Astrocyte (in vitro differentiated cells and primary cell): Measurements from ENCODE around the gene GOLGA5. TPM values are rescaled to one million over a fixed set of nuclear protein-coding genes. Genes with fewer than 3 reads are reported as not detected.

Experiments used
- DNase-seq: peaks from one replicate; pipeline ENCODE4 v3.0.0-alpha.2; 2010; ENCODE audit warnings: low read depth
- FAIRE-seq: peaks from 2 replicates; lab custom pipeline; 2011; peaks lifted over from hg19 to GRCh38; lab: Jason Lieb, UNC
- H2AFZ ChIP-seq: 2 replicates; pipeline ENCODE4 v1.6.0; 2012; ENCODE audit warnings: low read depth, low read length, inconsistent platforms
- H3K27ac ChIP-seq: 2 replicates; pipeline ENCODE4 v1.5.1; 2011; ENCODE audit warnings: low read depth, low read length, inconsistent platforms
- H3K27me3 ChIP-seq: 2 replicates; pipeline ENCODE4 v1.6.0; 2011; ENCODE audit warnings: low read length, inconsistent platforms; ENCODE audit not compliant: insufficient read depth
- H3K36me3 ChIP-seq: 2 replicates; pipeline ENCODE4 v1.5.1; 2011; ENCODE audit warnings: low read length, inconsistent platforms; ENCODE audit not compliant: insufficient read depth
- H3K4me1 ChIP-seq: 2 replicates; pipeline ENCODE4 v1.5.1; 2011; ENCODE audit warnings: low read length, inconsistent platforms; ENCODE audit not compliant: insufficient read depth
- H3K4me2 ChIP-seq: 2 replicates; pipeline ENCODE4 v1.6.0; 2012; ENCODE audit warnings: low read length, inconsistent platforms
- H3K4me3 ChIP-seq: 2 replicates; pipeline ENCODE4 v1.5.1; 2011; ENCODE audit warnings: low read depth, mild to moderate bottlenecking, low read length, inconsistent platforms; ENCODE audit not compliant: insufficient read depth
- H3K79me2 ChIP-seq: 2 replicates; pipeline ENCODE4 v1.6.0; 2012; ENCODE audit warnings: mild to moderate bottlenecking, low read length, inconsistent platforms; ENCODE audit not compliant: insufficient read depth
- H3K9ac ChIP-seq: 2 replicates; pipeline ENCODE4 v1.6.0; 2012; ENCODE audit warnings: mild to moderate bottlenecking, low read length, inconsistent platforms
- H3K9me3 ChIP-seq: 2 replicates; pipeline ENCODE4 v1.5.1; 2012; ENCODE audit warnings: low read depth, mild to moderate bottlenecking, low read length, inconsistent platforms; ENCODE audit not compliant: insufficient read depth
- H4K20me1 ChIP-seq: 2 replicates; pipeline ENCODE4 v1.6.0; 2012; ENCODE audit warnings: low read length, inconsistent platforms; ENCODE audit not compliant: insufficient read depth
- H3K27ac Mint-ChIP-seq: one replicate; pipeline ENCODE4 v1.8.0; 2021; ENCODE audit warnings: mild to moderate bottlenecking, mixed read lengths; ENCODE audit not compliant: unreplicated experiment
- H3K27me3 Mint-ChIP-seq: one replicate; pipeline ENCODE4 v1.8.0; 2021; ENCODE audit warnings: low read depth, mixed read lengths; ENCODE audit not compliant: unreplicated experiment
- H3K36me3 Mint-ChIP-seq: one replicate; pipeline ENCODE4 v1.8.0; 2021; ENCODE audit warnings: low read depth, mixed read lengths; ENCODE audit not compliant: unreplicated experiment
- H3K4me1 Mint-ChIP-seq: one replicate; pipeline ENCODE4 v1.8.0; 2021; ENCODE audit warnings: low read depth, mixed read lengths; ENCODE audit not compliant: unreplicated experiment
- H3K4me3 Mint-ChIP-seq: one replicate; pipeline ENCODE4 v1.8.0; 2021; ENCODE audit warnings: mild to moderate bottlenecking, moderate library complexity, mixed read lengths; ENCODE audit not compliant: unreplicated experiment
- H3K9me3 Mint-ChIP-seq: one replicate; pipeline ENCODE4 v1.8.0; 2021; ENCODE audit warnings: mild to moderate bottlenecking, mixed read lengths; ENCODE audit not compliant: unreplicated experiment
- EZH2 ChIP-seq: IDR thresholded peaks from 2 replicates; pipeline ENCODE4 v1.6.1; 2012; ENCODE audit warnings: mild to moderate bottlenecking, low read length, inconsistent platforms; ENCODE audit not compliant: insufficient read depth
- total RNA-seq: library from RNA; stranded (reverse); gene quantifications from 2 replicates; pipeline ENCODE4 v1.2.1, GENCODE V29; 2021
- TF ChIP-seq, protein P1 (sequence below): IDR thresholded peaks from 2 replicates; pipeline ENCODE4 v1.5.1; 2011; ENCODE audit warnings: low read depth, mild to moderate bottlenecking, inconsistent platforms, low read length, moderate library complexity; ENCODE audit not compliant: insufficient read depth

The GOLGA5 gene
- total RNA-seq, 1 donor from 2014 or later, result 43.1 TPM

DNA sequence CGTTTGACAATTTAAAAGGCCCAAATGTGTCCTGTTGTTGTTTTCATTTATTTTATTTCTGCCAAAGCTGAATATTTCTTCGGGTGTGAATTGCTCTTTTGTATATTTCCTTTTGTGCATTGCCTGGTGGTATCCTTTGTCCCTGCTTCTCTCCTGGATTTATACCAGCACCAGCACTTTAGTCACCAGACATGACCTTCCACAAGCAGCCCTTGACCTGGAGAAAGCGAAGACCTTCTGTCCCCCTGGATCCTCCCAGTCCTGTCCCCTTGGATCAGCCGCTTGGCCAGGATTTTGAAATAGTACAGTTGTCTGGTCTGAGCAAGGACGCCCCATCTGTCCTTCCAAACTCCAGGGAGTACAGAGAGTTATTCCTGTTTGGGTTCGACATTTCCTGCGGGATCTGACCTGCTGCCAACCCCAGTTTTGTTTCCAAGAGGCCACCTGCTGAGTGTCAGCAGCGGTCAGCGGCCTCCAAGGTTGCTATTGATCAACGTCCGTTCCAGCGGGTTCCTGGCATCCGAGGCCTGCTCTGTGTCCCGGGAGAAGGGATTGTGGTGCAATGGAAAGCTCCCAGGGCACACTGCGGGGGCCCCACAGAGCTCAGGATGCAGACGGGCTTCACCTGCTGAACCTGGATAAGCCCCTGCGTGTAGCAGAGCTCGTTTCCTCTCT is 83.8 kb downstream of the GOLGA5 start:
- Histone ChIP-seq H3K36me3 (no peaks in the 10 kb centered on the region), H3K27ac (no peak overlapping the region), H2AFZ (no peak overlapping the region), H3K9me3 (no peaks in the 10 kb centered on the region), H3K4me3 (no peak overlapping the region), H3K9ac (no peak overlapping the region), H3K79me2 (no peaks in the 10 kb centered on the region), H3K4me1 (no peaks in the 10 kb centered on the region), H3K27me3 (peaks cover 19% of the 10 kb centered on the region), H4K20me1 (no peaks in the 10 kb centered on the region), H3K4me2 (no peak overlapping the region)
- Mint-ChIP-seq H3K27ac (no peak overlapping the region), H3K36me3 (no peaks in the 10 kb centered on the region), H3K9me3 (peaks cover 2% of the 10 kb centered on the region), H3K27me3 (peaks cover 23% of the 10 kb centered on the region), H3K4me3 (no peak overlapping the region), H3K4me1 (no peaks in the 10 kb centered on the region)
- DNase-seq, result no peak
- no peak for FAIRE-seq
- TF ChIP-seq, protein P1, sequence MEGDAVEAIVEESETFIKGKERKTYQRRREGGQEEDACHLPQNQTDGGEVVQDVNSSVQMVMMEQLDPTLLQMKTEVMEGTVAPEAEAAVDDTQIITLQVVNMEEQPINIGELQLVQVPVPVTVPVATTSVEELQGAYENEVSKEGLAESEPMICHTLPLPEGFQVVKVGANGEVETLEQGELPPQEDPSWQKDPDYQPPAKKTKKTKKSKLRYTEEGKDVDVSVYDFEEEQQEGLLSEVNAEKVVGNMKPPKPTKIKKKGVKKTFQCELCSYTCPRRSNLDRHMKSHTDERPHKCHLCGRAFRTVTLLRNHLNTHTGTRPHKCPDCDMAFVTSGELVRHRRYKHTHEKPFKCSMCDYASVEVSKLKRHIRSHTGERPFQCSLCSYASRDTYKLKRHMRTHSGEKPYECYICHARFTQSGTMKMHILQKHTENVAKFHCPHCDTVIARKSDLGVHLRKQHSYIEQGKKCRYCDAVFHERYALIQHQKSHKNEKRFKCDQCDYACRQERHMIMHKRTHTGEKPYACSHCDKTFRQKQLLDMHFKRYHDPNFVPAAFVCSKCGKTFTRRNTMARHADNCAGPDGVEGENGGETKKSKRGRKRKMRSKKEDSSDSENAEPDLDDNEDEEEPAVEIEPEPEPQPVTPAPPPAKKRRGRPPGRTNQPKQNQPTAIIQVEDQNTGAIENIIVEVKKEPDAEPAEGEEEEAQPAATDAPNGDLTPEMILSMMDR, result no peak
- no peak for TF ChIP-seq EZH2

DNA sequence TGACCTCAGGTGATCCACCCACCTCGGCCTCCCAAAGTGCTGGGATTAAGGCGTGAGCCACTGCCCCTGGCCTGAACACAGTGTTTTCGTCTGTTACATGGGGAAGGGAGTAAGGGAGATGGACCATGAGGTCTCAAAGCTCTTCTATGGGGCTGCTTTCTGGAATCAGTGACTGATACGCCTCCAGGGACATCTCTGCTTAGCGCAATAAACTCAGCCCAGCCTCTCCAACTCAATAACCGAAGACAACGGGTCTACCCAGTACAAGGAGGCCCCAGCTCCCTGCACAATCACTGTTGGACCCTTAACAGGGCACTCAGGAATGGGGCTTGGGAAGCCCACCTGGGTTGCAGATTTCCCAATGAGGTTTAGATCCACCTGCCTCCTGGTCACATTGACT is 86.2 kb downstream of the GOLGA5 start:
- Histone ChIP-seq H3K27ac (no peak overlapping the region), H3K4me1 (no peaks in the 10 kb centered on the region), H3K4me2 (no peak overlapping the region), H3K79me2 (no peaks in the 10 kb centered on the region), H2AFZ (no peak overlapping the region), H3K9me3 (no peaks in the 10 kb centered on the region), H3K27me3 (peaks cover 19% of the 10 kb centered on the region), H4K20me1 (no peaks in the 10 kb centered on the region), H3K9ac (no peak overlapping the region), H3K36me3 (no peaks in the 10 kb centered on the region), H3K4me3 (no peak overlapping the region)
- no peak overlapping the region for H3K27ac Mint-ChIP-seq
- TF ChIP-seq, protein P1, result no peak
- no peak for TF ChIP-seq EZH2
- H3K9me3 Mint-ChIP-seq, result peaks cover 1% of the 10 kb centered on the region
- H3K4me1 Mint-ChIP-seq, result no peaks in the 10 kb centered on the region
- FAIRE-seq, result no peak
- H3K36me3 Mint-ChIP-seq, result no peaks in the 10 kb centered on the region
- DNase-seq, result no peak
- no peak overlapping the region for H3K4me3 Mint-ChIP-seq
- peaks cover 29% of the 10 kb centered on the region for H3K27me3 Mint-ChIP-seq

DNA sequence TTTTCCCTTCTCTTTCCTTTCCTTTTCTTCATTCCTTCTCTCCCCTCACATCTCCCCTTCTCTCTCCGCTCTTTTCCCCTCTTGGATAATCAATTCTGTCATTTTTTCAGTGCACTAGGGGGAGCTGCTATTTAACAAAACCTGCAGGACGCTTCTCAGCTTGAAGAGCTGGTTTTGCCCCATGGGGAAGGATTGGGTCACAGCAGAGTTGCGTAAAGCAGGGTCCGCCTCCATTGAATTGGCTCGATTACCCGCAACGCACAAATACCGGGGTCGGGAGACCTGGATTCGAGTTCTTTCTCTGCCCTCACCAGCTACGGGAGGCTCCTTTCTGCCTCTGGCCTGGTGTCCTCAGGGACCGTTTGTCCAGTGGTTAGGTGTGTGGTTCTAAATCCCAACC is 86.7 kb downstream of the GOLGA5 start:
- peaks cover 1% of the 10 kb centered on the region for H3K9me3 Mint-ChIP-seq
- no peaks in the 10 kb centered on the region for H3K36me3 Mint-ChIP-seq
- H3K9ac ChIP-seq, result no peak overlapping the region
- H3K27me3 Mint-ChIP-seq, result peaks cover 33% of the 10 kb centered on the region
- H3K27ac Mint-ChIP-seq, result no peak overlapping the region
- no peaks in the 10 kb centered on the region for H3K79me2 ChIP-seq
- no peak overlapping the region for H3K4me3 Mint-ChIP-seq
- DNase-seq (peak; percentile 2), FAIRE-seq (no peak)
- no peak overlapping the region for H2AFZ ChIP-seq
- TF ChIP-seq, protein P1, result peak; percentile 11
- TF ChIP-seq EZH2, result no peak
- peaks cover 22% of the 10 kb centered on the region for H3K27me3 ChIP-seq
- no peaks in the 10 kb centered on the region for H3K36me3 ChIP-seq
- no peak overlapping the region for H3K4me2 ChIP-seq
- H3K4me1 ChIP-seq, result no peaks in the 10 kb centered on the region
- no peaks in the 10 kb centered on the region for H3K4me1 Mint-ChIP-seq
- no peaks in the 10 kb centered on the region for H3K9me3 ChIP-seq
- H4K20me1 ChIP-seq, result no peaks in the 10 kb centered on the region
- no peak overlapping the region for H3K27ac ChIP-seq
- no peak overlapping the region for H3K4me3 ChIP-seq
